Hematopoietic multipotent progenitor cell treated with erythropoietin and hydrocortisone succinate and interleukin-3 and kit ligand, for 8 days (in vitro differentiated cells): ENCODE measurements around the gene TSPAN18.
A peak's percentile ranks its signal among the peaks of the same experiment; 100 is the strongest.
"Not testable (repeated sequence)": the region's sequence is repeated elsewhere in the genome, so short reads cannot be mapped to it uniquely, and the experiment has no call there.

Experiments
- DNase-seq: peaks from one replicate; pipeline ENCODE4 v3.0.0-alpha.2; 2015

Gene TSPAN18

GRCh38 chr11:44852952-44853351 is 126.2 kb downstream of the TSPAN18 start:
- DNase-seq: no peak

GRCh38 chr11:44853666-44854065 is 126.9 kb downstream of the TSPAN18 start:
- no peak for DNase-seq

- DNase-seq: no peak
Measured at GRCh38 chr11:44854086-44854485, 127.3 kb downstream of the TSPAN18 start.

GRCh38 chr11:44854741-44855492 is 128.2 kb downstream of the TSPAN18 start:
- DNase-seq: no peak

- DNase-seq: no peak
Measured at GRCh38 chr11:44855493-44855849, 128.7 kb downstream of the TSPAN18 start.

GRCh38 chr11:44857490-44858090 is 130.8 kb downstream of the TSPAN18 start:
- DNase-seq: no peak

GRCh38 chr11:44858796-44859527 is 132.2 kb downstream of the TSPAN18 start:
- no peak for DNase-seq

- DNase-seq: no peak
Measured at GRCh38 chr11:44859528-44859925, 132.8 kb downstream of the TSPAN18 start.

- DNase-seq: no peak
Measured at GRCh38 chr11:44860346-44860745, 133.6 kb downstream of the TSPAN18 start.

- peak; percentile 88 for DNase-seq
Measured at GRCh38 chr11:44861849-44862557, 135.2 kb downstream of the TSPAN18 start.

- DNase-seq: no peak
Measured at GRCh38 chr11:44862558-44863101, 135.9 kb downstream of the TSPAN18 start.

GRCh38 chr11:44863231-44863630 is 136.5 kb downstream of the TSPAN18 start:
- no peak for DNase-seq

GRCh38 chr11:44865866-44866272 is 139.1 kb downstream of the TSPAN18 start:
- DNase-seq: no peak

GRCh38 chr11:44866286-44866685 is 139.5 kb downstream of the TSPAN18 start:
- DNase-seq: no peak

GRCh38 chr11:44868021-44868420 is 141.3 kb downstream of the TSPAN18 start:
- DNase-seq: no peak

GRCh38 chr11:44868455-44869421 is 142.0 kb downstream of the TSPAN18 start:
- no peak for DNase-seq

- peak; percentile 38 for DNase-seq
Measured at GRCh38 chr11:44870181-44870580, 143.4 kb downstream of the TSPAN18 start.

- no peak for DNase-seq
Measured at GRCh38 chr11:44870615-44871176, 143.9 kb downstream of the TSPAN18 start.

GRCh38 chr11:44871682-44872081 is 144.9 kb downstream of the TSPAN18 start:
- not testable (repeated sequence) for DNase-seq

- no peak for DNase-seq
Measured at GRCh38 chr11:44872556-44872955, 145.8 kb downstream of the TSPAN18 start.

GRCh38 chr11:44873537-44873936 is 146.8 kb downstream of the TSPAN18 start:
- no peak for DNase-seq
